ENCODE measurements around the gene HIRIP3.
A peak's percentile ranks its signal among the peaks of the same experiment; 100 is the strongest.

Gene HIRIP3

GRCh38 chr16:29999605-30000004, 4.2 kb upstream of the HIRIP3 start:
- no peak for DNase-seq (ENCODE audit: low read depth in 1 of 2, low spot score in 1 of 2)

GRCh38 chr16:29996766-29997250, 1.4 kb upstream of the HIRIP3 start:
- no peak for DNase-seq (ENCODE audit: low read depth in 1 of 2, low spot score in 1 of 2)

- peak; percentile 98 to 99 for DNase-seq (ENCODE audit: low read depth in 1 of 2, low spot score in 1 of 2)
Observed at GRCh38 chr16:29995911-29996765, 721 bp upstream of the HIRIP3 start, which contains the start of gene INO80E. Gene INO80E (plus strand): TSS chr16:29996241. CDS start chr16:29996311, 70 bp downstream.

- DNase-seq (ENCODE audit: low read depth in 1 of 2, low spot score in 1 of 2), result peak in 1 of 2 donors; percentile 54
Observed at GRCh38 chr16:29994600-29995323, 655 bp downstream of the HIRIP3 start.

GRCh38 chr16:29993903-29994599, 1.4 kb downstream of the HIRIP3 start:
- DNase-seq (ENCODE audit: low read depth in 1 of 2, low spot score in 1 of 2), result no peak

DNA sequence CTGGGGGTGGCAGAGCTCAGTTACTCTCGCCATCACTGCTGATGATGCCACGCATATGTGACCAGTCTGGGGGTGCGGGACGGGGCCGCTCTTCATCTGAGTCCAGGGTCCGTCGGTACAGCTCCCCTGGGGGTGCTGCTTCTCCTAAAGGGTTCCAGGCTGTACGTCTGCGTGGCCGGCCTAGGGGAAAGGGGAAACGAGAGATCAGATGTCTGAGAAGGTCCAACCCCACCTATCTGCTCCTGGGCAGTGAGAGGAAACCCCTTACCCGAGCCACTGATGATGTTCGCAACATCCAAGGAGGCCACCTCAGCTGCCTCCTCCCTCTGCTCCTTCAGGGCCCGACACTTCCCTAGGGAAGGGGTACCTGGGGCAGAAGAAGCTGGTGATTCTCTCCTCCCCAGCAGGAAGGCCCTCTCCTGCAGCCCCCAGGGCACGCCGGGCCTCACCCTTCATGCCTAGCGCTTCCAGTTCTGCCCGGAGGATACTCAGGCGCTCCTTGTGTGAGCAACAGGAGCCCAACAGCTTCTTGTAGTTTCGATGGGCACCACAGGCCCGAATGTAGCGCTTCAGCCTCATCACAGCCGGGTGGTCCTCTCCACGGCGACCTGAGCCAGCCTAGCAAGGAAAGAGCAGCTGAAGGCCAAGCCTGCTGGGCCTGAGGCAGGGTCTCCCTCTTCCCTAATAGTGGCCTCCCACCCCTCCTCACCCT, 2.1 kb downstream of the HIRIP3 start:
- DNase-seq (ENCODE audit: low read depth in 1 of 2, low spot score in 1 of 2), result no peak

DNA sequence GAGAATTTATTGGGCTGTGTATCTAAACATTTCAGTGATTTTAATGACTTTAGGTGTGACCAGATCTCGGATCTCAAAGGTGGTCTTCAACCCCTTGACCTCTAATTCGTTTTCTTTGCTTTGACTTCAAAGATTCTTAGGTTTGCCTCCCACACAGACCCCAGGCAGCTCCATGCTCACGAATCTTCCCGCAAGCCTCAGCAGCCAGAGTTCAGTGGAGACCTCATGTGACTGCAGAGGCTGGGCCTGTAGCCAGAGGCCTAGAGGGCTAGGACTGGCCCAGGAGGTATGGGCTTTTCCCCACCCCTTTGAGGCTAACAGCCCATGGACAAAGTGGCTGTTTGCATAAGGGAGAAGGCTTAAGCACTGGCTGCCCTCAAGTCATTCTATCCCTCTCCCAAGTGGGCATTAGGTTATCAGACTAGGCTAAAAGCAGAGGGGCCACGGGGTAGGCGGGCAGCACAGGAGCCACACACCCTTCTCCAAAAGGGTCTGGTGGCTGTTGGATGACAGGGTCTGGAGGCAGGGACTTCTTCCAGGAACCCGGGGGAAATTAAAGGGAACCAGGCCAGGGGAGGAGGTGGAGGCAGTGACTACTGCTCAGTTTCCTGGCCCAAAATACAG, 3.0 kb downstream of the HIRIP3 start:
- no peak for DNase-seq (ENCODE audit: low read depth in 1 of 2, low spot score in 1 of 2)

GRCh38 chr16:29991571-29991904, 3.9 kb downstream of the HIRIP3 start:
- DNase-seq (ENCODE audit: low read depth in 1 of 2, low spot score in 1 of 2), result no peak

GRCh38 chr16:29990883-29991570, 4.4 kb downstream of the HIRIP3 start:
- no peak for DNase-seq (ENCODE audit: low read depth in 1 of 2, low spot score in 1 of 2)

DNA sequence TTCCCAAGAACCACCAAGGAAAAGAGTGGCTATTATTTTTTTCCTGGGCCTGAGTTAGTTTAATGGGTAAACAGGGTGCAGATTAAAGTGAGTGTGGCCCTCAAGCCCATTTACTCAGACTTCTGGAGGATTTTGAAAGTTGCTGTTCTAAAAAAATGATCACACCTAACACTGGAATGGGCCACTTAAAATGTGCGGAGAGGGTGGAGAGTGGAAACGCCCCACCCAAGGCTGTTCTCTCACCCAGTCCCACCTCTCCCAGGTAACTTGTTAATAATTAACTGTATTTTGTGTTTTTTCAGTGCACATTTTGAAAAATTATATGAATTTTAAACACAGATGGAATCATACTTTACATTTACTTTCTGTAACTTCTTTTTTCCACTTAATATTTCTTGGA, 5.4 kb downstream of the HIRIP3 start:
- DNase-seq (ENCODE audit: low read depth in 1 of 2, low spot score in 1 of 2), result no peak

GRCh38 chr16:29989111-29989858, 6.1 kb downstream of the HIRIP3 start:
- no peak for DNase-seq (ENCODE audit: low read depth in 1 of 2, low spot score in 1 of 2)

- DNase-seq (ENCODE audit: low read depth in 1 of 2, low spot score in 1 of 2), result no peak
Observed at GRCh38 chr16:29988346-29989075, 6.9 kb downstream of the HIRIP3 start.

DNA sequence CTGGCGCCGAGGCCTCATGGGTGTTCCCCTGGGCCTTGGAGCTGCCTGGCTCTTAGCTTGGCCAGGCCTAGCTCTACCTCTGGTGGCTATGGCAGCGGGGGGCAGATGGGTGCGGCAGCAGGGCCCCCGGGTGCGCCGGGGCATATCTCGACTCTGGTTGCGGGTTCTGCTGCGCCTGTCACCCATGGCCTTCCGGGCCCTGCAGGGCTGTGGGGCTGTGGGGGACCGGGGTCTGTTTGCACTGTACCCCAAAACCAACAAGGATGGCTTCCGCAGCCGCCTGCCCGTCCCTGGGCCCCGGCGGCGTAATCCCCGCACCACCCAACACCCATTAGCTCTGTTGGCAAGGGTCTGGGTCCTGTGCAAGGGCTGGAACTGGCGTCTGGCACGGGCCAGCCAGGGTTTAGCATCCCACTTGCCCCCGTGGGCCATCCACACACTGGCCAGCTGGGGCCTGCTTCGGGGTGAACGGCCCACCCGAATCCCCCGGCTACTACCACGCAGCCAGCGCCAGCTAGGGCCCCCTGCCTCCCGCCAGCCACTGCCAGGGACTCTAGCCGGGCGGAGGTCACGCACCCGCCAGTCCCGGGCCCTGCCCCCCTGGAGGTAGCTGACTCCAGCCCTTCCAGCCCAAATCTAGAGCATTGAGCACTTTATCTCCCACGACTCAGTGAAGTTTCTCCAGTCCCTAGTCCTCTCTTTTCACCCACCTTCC, 7.9 kb downstream of the HIRIP3 start:
- no peak for DNase-seq (ENCODE audit: low read depth in 1 of 2, low spot score in 1 of 2)

- DNase-seq (ENCODE audit: low read depth in 1 of 2, low spot score in 1 of 2), result no peak
Observed at GRCh38 chr16:29986931-29987330, 8.5 kb downstream of the HIRIP3 start.

DNA sequence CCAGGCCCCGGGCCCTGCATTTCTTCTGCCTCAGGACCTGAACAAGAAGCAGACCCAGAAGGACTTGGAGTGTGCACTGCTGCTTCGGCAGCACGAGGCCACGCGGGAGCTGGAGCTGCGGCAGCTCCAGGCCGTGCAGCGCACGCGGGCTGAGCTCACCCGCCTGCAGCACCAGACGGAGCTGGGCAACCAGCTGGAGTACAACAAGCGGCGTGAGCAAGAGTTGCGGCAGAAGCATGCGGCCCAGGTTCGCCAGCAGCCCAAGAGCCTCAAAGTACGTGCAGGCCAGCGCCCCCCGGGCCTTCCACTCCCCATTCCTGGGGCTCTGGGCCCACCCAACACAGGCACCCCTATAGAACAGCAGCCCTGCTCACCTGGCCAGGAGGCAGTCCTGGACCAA, 9.2 kb downstream of the HIRIP3 start:
- no peak for DNase-seq (ENCODE audit: low read depth in 1 of 2, low spot score in 1 of 2)

- no peak for DNase-seq (ENCODE audit: low read depth in 1 of 2, low spot score in 1 of 2)
Observed at GRCh38 chr16:29985271-29985811, 10.1 kb downstream of the HIRIP3 start.

GRCh38 chr16:29984764-29985147, 10.7 kb downstream of the HIRIP3 start:
- no peak for DNase-seq (ENCODE audit: low read depth in 1 of 2, low spot score in 1 of 2)

Data from activated CD4-positive, alpha-beta T cell treated with anti-CD3 and anti-CD28 coated beads, Interleukin-2, amount 50 U/mL, for 24 hours (primary cell).